Astrocyte (in vitro differentiated cells and primary cell): Measurements from ENCODE around the gene S100PBP.

Source experiments
- CTCF ChIP-seq: IDR thresholded peaks from 2 replicates; pipeline ENCODE4 v1.5.1; 2011; ENCODE audit warnings: low read depth, mild to moderate bottlenecking, inconsistent platforms, low read length, moderate library complexity; ENCODE audit not compliant: insufficient read depth
- EZH2 ChIP-seq: IDR thresholded peaks from 2 replicates; pipeline ENCODE4 v1.6.1; 2012; ENCODE audit warnings: mild to moderate bottlenecking, low read length, inconsistent platforms; ENCODE audit not compliant: insufficient read depth

- no peak for TF ChIP-seq CTCF
- no peak for TF ChIP-seq EZH2
These were observed 64.7 kb downstream of the S100PBP start for GRCh38 chr1:32881871-32882850.
